Inferior parietal cortex (tissue), 1 donor: ENCODE results near the gene EFHC2.
"Not testable (repeated sequence)": the region's sequence is repeated elsewhere in the genome, so short reads cannot be mapped to it uniquely, and the experiment has no call there.

Experiments
- DNase-seq: peaks from one replicate; pipeline ENCODE4 v3.0.0-alpha.2; 2016; ENCODE audit errors: extremely low spot score

Gene EFHC2

GRCh38 chrX:44299177-44299576 is 44.3 kb downstream of the EFHC2 start:
- DNase-seq, result no peak

- no peak for DNase-seq
These were observed 51.9 kb downstream of the EFHC2 start for GRCh38 chrX:44291468-44292092.

GRCh38 chrX:44290718-44291117 is 52.8 kb downstream of the EFHC2 start:
- no peak for DNase-seq

- no peak for DNase-seq
These were observed 60.7 kb downstream of the EFHC2 start for GRCh38 chrX:44282753-44283152.

- DNase-seq, result no peak
These were observed 63.4 kb downstream of the EFHC2 start for GRCh38 chrX:44280116-44280515.

- DNase-seq, result no peak
These were observed 69.4 kb downstream of the EFHC2 start for GRCh38 chrX:44274096-44274495.

- no peak for DNase-seq
These were observed 75.6 kb downstream of the EFHC2 start for GRCh38 chrX:44267861-44268260.

GRCh38 chrX:44267116-44267515 is 76.4 kb downstream of the EFHC2 start:
- no peak for DNase-seq

GRCh38 chrX:44265559-44265958 is 77.9 kb downstream of the EFHC2 start:
- DNase-seq, result no peak

- no peak for DNase-seq
These were observed 78.5 kb downstream of the EFHC2 start for GRCh38 chrX:44264936-44265335.

GRCh38 chrX:44261286-44261685 is 82.2 kb downstream of the EFHC2 start:
- DNase-seq, result no peak

GRCh38 chrX:44260609-44261008 is 82.9 kb downstream of the EFHC2 start:
- no peak for DNase-seq

- DNase-seq, result not testable (repeated sequence)
These were observed 87.7 kb downstream of the EFHC2 start for GRCh38 chrX:44255742-44256141.

- no peak for DNase-seq
These were observed 89.9 kb downstream of the EFHC2 start for GRCh38 chrX:44253575-44253942.

GRCh38 chrX:44252688-44253574 is 90.5 kb downstream of the EFHC2 start:
- DNase-seq, result not testable (repeated sequence)

- no peak for DNase-seq
These were observed 96.0 kb downstream of the EFHC2 start for GRCh38 chrX:44247468-44247867.

GRCh38 chrX:44246826-44247225 is 96.6 kb downstream of the EFHC2 start:
- no peak for DNase-seq

- DNase-seq, result no peak
These were observed 97.7 kb downstream of the EFHC2 start for GRCh38 chrX:44245733-44246132.

GRCh38 chrX:44244008-44244407 is 99.5 kb downstream of the EFHC2 start:
- DNase-seq, result peak; percentile 66

- no peak for DNase-seq
These were observed 101.9 kb downstream of the EFHC2 start for GRCh38 chrX:44241546-44241945.

- no peak for DNase-seq
These were observed 103.4 kb downstream of the EFHC2 start for GRCh38 chrX:44240036-44240435.

GRCh38 chrX:44239036-44239435 is 104.4 kb downstream of the EFHC2 start:
- DNase-seq, result no peak

GRCh38 chrX:44235534-44235933 is 107.9 kb downstream of the EFHC2 start:
- no peak for DNase-seq
